Prostate gland (tissue), 2 donors: ENCODE data around the gene GNB3.

Experiments used
- CTCF ChIP-seq, 4 experiments: fragments of 200-600 bp in 2 of 4; fragments of 450-650 bp in 2 of 4; sonication (generic) in 2 of 4; IDR thresholded peaks; 1 replicate in 3 of 4; 2 replicates in 1 of 4; pipeline ENCODE4 v1.5.1; 2016 to 2019; ENCODE audit warnings: antibody characterized with exemption in 4 of 4, mild to moderate bottlenecking in 2 of 4, moderate library complexity in 2 of 4
- POLR2AphosphoS5 ChIP-seq: sonication (generic); formaldehyde crosslinking; IDR thresholded peaks from one replicate; pipeline ENCODE4 v1.6.1; 2017; ENCODE audit warnings: antibody characterized with exemption

- TF ChIP-seq POLR2AphosphoS5 (no peak), CTCF (IDR thresholded peaks at IDR 0.05) (no peak)
These were observed 13.8 kb upstream of the GNB3 start for GRCh38 chr12:6826734-6827436.
